GM18951 (cell line): ENCODE results near the gene CYB5D1.

Source experiments
- POLR2A ChIP-seq: IDR thresholded peaks from 4 replicates; pipeline ENCODE4 v1.6.1; 2011; ENCODE audit warnings: mild to moderate bottlenecking; ENCODE audit not compliant: insufficient read length, insufficient read depth; ENCODE audit errors: extremely low read depth
- in situ Hi-C: fragments of 300-500 bp; cut with MboI; formaldehyde crosslinking; loops from one replicate; pipeline ENCODE4 v1.12.0; 2022; ENCODE audit warnings: low sequenced_read_pairs, mixed read lengths, inconsistent platforms; ENCODE audit not compliant: unreplicated experiment

CYB5D1 gene

GRCh38 chr17:7824021-7824924 lies 33.5 kb upstream of the CYB5D1 start:
- in situ Hi-C loops: no loop called here
- no peak for TF ChIP-seq POLR2A

DNA sequence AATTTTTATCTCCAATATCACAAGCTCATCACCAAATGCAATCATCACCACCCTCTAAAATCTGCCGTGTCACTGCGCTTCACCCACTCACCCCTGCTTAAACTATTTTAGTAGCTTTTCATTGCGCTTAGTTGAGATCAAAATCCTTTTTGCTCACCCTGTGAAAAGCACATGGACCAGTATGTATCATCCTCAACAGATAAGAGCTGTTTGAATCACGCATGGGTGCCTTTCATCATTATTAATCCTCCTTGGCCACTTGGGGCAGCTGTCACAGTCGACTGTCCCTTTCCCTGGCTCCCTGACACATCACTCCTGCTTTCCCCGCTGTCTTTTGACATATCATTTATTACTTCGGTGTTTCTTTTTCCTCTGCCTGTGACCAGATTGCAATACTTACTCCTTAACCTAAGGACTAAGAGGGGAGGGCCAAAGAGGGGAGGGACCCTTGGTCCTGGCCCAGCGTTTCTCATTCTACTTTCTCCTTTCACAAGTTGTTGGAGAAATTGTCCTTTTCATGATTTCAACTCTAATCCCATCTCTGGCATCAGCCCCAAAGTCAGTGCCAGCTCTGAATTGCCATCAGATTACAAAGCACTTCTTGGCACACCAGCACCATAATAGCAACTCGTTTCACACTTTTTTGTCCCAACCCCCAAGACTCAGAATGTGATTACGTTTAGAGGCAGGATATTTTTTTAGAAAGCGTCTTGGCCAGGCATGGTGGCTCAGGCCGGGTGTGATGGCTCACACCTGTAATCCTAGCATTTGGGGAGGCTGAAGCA lies 32.4 kb upstream of the CYB5D1 start:
- TF ChIP-seq POLR2A: no peak
- in situ Hi-C loops: no loop called here

GRCh38 chr17:7830616-7831015 lies 27.2 kb upstream of the CYB5D1 start:
- no peak for TF ChIP-seq POLR2A
- in situ Hi-C loops: no loop called here

GRCh38 chr17:7831233-7831632 lies 26.6 kb upstream of the CYB5D1 start:
- in situ Hi-C loops: no loop called here
- TF ChIP-seq POLR2A: no peak

- no peak for TF ChIP-seq POLR2A
- in situ Hi-C loops: no loop called here
Measured at GRCh38 chr17:7832431-7832830, 25.4 kb upstream of the CYB5D1 start.

DNA sequence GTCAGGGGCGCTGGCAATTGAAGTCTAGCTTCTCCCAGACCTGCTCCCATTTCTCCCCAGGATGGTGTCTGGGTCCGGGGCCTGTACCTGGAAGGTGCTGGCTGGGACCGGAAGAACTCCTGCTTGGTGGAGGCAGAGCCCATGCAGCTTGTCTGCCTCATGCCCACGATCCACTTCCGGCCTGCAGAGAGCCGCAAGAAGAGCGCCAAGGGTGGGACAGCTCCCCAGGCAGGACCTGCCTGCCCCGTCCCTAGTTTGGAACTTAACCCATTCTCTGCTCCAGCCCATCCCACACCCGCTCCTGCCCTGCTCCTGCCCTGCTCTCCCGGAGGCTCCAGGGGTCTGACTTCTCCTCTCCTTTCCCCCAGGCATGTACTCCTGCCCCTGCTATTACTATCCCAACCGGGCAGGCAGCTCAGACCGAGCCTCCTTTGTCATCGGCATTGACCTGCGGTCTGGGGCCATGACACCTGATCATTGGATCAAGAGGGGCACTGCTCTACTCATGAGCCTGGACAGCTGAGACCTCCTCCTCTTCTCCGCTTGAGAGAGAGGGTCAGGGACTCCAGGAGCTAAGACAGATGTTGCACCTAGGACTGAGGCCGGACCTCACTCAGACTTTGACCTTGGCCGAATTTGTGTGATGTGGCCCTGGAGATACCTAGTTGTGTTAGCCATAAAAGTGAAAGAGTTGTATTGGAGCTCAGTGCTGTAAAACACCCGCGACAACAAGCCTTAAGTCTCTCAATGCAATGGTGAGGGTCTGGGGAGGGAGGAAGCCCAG lies 24.6 kb upstream of the CYB5D1 start:
- TF ChIP-seq POLR2A: no peak
- in situ Hi-C loops: no loop called here

DNA sequence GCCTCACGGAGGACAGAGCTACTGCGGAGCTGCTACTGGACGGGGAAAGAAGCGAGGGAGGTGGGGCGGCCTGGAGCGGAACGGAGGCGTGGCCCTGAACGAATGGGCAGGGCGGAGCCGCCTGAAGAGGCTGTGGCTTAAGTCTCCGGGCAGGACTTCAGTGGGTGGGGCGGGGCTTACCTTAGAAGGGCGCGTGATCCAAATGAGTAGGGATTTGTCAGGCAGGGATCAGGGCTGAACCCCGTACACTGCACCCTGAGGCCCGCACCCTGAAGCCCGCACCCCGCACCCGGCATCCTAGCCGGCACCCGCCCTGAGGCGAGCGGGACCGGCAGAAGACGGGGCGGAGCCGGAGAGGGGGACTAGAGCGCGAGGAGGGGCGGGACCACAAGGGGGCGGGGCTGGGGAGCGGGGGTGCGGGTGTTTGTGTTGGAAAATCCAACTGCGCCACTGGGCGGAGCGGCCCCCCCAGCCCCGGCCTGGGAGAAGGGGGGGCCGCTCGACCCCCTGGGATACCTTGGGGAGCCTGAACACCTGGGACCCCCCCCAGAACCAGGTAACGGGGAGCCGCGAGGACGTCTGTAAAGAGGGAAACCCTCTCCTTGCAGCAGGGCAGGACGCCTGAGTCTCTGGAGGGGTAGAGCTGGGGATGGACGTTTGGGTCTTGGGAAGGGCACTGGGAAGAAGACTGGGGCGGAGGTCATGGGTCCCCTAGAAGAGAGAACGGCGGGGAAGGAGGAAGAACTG lies 23.8 kb upstream of the CYB5D1 start, which contains the start of gene KDM6B:
KDM6B (plus strand) TSS at position 423 of the 747 bp plus-strand sequence. CDS start 11,338 bp downstream, outside the sequence.
- TF ChIP-seq POLR2A: no peak
- in situ Hi-C loops: no loop called here

DNA sequence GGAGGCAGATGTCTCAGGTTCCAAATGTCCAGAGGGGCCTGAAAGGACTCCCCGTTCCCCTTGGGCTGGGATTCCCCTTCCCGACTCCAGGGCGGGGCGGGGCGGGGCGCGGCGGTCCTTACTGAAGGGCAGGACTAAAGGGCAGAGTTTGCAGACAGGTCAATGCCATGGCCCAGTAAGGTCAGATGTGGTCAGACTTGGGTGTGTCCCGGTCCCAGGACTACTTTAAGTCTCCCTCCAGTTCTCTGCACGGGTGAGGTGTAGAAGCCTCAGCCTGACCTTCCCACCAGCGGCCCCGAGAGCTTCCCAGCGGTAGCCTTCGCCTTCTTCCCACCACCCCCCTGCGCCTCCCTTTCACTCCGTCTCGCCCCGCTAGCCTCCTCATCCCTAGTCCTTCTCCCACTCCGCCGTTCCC lies 23.3 kb upstream of the CYB5D1 start:
- peak; percentile 37 for TF ChIP-seq POLR2A
- in situ Hi-C loops: no loop called here

DNA sequence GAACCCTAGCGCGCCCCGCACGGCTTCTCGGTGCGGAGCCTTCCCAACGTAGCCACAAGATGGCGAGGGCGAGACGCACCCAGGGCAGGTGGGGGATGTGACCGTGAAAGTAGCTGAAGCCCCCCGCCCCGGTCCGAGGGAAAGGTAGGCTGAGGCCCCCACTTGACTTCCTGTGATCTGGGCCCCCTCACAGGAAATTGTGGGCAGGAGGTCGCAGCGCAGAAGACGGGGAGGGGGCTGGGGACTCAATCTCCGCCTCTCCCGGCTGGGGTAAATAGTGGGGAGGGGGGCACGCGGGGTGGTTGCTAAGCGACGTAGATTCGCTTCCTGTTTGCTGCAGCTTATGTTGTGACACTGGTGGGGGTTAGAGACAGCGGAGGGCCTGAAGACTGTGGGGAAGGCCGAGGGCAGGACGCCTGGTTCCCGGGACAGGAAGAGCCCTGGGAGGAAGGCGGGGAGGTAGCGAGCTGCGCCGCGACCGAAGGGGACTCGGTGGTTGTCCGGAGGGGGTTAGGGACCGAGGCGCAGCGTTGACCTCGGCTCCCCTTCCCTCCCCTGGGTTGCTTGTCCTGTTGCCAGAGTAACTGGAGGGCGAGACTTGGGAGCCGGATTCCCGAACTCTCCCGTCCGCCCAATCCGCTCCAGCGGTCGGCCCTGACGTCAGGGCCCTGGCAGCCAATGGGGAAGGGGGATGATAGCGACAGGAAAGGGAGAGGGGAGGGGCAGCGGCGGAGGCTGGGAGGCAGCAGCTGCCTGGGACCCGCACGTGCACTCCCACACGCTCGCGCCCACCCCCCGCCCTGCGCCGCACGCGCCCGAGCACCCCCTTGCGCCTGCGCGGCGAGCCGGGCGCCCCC lies 22.6 kb upstream of the CYB5D1 start:
- in situ Hi-C loops: no loop called here

DNA sequence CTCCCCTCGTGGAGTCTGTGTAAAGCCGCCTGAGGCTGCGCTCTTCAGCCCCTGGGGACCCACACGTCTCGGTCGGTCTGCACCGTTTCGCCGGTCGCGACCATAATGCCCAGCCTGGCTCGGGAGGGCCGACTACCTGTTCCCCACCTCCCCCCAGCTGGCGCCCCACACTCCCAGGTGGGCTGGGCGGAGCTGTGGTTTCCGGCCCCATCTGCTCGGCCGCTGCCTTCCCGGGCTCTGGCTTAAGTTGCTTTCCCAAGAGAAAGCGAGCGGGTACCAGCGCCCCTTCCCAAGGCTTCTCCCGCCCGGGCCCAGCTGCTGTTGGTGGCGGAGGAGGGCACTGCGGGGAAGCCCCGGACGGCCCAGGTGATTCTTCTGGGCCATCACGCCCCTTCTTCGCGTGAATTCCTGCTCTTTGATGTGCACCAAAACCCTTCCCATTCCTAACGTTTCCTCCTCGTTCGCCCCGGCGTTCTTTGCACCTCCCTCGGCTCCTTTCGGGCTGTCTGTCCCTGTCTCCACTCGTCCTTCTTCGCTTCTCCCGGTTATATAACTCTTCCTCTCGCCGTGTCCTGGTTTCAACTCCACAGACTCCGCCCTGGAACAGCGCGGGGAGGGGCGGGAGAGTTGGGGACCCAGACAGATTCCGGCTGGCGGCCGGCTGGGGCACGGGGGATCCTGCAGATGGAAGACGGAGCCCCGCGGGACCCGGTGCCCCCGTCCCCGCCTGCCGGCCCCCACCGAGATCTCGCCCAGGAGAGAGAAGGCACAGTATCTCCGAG lies 21.8 kb upstream of the CYB5D1 start:
- TF ChIP-seq POLR2A: peak; percentile 64
- in situ Hi-C loops: no loop called here

More for the DNA sequence above, 22.6 kb upstream of the CYB5D1 start:
- no peak for TF ChIP-seq POLR2A
